ENCODE measurements around the gene CNPY3.
"Not testable (repeated sequence)": the region's sequence is repeated elsewhere in the genome, so short reads cannot be mapped to it uniquely, and the experiment has no call there.

The CNPY3 gene

DNA sequence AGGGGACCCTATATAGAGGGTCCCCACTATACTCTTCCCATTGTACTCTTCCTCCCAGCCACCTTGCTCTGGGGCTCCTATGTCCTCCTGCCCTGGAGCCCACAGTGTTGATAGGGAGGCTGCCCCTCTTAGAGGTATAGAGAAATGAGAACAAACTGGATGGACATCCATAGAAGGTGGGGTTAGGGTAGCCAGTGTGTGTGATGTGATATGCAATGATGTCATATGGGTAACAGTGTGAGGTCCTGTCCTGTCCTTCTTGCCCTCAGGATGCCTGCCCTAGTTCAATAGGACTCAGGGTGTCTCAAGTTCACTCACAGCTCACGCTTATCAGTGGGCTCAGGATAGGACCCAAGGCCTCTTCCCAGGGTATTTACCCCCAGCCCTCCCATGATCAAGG, 13.0 kb upstream of the CNPY3 start:
- DNase-seq: no peak

DNA sequence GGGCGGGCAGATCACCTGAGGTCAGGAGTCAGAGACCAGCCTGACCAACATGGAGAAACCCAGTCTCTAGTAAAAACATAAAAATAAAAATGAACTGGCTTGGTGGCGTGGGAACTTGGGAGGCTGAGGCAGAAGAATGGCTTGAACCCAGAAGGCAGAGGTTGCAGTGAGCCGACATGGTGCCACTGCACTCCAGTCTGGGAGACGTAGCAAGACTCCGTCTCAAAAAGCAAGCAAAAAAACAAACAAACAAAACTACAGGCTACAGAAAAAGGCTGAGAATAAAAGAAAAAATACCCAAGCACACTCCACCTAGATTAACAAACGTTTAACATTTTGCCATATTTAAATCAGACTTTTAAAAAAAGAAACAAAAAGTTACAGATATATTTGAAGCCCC, 7.5 kb upstream of the CNPY3 start:
- no peak for DNase-seq

DNA sequence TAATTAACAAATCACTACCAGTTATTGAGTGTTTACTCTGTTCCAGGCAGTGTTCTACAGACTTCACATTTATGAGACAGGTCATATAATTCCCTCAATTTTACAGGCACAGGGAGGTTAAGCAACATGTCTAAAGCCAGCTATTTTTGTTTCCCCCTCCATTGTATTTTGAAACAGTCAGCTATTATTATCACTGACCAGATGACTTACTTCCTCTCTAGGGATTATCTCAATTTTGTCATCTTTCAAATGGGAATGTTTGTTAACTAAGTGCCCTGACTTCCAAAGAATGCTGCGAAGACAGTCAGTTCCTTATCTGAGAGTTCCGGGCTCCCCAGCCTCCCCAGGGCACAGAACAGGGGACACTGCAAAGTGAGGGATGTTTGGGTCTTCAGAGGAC, 5.6 kb upstream of the CNPY3 start:
- DNase-seq: no peak

DNA sequence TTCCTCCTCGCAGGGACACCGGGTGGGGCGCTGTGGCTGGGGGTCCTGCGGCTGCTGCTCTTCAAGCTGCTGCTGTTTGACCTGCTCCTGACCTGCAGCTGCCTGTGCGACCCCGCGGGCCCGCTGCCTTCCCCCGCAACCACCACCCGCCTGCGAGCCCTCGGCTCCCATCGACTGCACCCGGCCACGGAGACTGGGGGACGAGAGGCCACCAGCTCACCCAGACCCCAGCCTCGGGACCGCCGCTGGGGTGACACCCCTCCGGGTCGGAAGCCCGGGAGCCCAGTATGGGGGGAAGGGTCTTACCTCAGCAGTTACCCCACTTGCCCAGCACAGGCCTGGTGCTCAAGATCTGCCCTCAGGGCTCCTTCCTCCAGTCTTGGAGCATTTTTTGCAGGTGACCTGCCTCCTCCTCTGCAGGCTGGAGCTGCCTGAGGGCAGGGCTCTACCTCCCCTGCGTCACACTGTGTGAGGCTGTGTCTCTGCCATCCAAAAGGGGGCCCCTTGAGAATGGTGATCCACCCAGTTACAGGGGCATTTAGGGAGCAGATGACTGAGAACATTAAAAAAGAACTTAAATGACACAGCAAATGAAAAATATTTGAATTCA, 3.9 kb upstream of the CNPY3 start:
- no peak for DNase-seq

DNA sequence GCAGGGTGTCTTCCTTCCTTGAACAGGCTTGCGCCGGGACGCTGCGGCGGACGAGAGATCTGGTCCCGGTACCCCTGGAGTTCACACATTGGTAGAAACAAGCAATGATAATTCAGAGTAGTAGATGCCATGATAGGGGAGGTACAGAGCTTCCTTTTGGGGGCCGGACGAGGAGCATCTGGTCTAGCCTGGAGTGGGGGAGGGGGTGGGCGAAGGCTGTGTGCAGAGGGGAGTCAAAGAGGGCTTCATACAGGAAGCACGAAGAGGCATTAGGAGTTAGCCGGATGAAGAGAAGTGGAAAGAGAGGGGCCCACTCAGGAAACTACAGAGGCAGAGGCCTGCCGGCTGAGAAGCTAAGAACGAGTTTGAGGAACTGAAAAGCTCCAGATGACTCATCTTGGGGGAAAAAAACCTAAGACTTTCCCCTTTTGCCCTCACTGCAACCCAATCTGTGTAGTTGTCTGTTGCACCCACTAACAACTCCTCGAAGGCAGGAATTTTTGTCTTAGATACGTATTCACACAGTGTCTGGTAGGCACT, 611 bp downstream of the CNPY3 start:
- DNase-seq: peak; percentile 87

DNA sequence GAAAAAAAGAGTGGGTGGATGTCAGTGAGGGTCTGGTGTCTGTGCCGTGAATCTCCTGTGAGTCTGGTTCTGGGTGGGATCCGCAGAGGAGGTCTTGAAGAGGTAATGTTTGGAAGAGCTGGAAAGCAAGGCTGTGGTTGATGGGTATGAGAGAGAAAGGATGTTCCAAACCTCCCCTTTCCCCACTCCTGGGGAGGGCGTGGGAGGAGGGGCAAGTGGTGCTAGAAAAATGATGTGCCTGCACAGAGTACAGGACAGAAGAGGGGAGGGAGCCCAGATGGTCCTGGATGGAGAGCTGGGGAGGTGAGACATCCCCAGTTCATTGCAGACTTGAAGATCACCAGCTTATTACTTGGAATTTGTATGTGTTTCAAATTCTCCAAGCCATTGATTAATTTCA, 3.1 kb downstream of the CNPY3 start:
- no peak for DNase-seq

DNA sequence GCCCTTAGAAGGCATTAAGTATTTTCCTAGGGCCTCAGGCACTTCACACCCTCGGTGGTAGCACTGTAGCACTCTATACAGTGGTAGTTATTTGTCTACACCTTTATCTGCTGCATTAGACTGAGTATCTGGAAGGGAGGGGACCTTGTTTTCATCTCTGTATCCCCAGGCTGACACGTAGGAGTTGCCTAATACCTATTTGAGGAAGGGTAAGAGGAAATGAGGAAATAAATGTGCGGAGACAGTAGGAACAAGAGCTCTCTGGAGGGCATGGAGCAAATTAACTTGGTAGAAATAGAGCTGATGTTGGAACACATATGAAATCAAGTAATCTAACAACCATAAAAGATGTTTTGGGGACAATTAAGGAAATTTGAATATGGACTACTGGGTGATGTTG, 3.9 kb downstream of the CNPY3 start:
- no peak for DNase-seq

DNA sequence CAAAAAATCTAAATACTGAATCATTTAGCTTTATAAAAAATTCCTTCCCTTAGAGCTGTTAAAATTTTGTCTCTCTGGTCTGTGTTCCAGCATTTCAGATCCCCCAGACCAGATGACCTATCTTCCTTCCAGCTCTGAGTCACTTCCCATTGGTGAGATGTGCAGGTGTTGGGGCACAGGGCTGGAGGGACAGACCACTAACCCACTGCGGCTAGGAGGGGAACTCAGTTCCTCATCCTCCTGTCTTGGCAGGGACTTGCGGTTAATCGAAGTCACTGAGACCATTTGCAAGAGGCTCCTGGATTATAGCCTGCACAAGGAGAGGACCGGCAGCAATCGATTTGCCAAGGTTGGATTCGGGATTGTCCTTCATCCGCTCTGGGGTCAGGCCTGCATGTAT, 6.0 kb downstream of the CNPY3 start:
- DNase-seq: no peak

DNA sequence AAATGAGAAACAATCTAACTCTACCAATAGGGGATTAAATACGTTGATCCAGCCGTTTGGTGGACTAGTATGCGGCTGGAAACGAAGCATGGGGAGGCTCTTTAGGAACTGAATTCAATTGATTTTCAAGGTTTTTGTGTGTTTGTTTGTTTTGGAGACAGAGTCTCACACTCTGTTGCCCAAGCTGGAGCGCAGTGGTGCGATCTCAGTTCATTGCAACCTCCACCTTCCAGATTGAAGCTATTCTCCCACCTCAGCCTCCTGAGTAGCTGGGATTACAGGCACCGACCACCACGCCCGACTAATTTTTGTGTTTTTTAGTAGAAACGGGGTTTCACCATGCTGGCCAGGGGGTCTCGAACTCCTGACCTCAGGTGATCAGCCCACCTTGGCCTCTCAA, 7.1 kb downstream of the CNPY3 start:
- DNase-seq: no peak

DNA sequence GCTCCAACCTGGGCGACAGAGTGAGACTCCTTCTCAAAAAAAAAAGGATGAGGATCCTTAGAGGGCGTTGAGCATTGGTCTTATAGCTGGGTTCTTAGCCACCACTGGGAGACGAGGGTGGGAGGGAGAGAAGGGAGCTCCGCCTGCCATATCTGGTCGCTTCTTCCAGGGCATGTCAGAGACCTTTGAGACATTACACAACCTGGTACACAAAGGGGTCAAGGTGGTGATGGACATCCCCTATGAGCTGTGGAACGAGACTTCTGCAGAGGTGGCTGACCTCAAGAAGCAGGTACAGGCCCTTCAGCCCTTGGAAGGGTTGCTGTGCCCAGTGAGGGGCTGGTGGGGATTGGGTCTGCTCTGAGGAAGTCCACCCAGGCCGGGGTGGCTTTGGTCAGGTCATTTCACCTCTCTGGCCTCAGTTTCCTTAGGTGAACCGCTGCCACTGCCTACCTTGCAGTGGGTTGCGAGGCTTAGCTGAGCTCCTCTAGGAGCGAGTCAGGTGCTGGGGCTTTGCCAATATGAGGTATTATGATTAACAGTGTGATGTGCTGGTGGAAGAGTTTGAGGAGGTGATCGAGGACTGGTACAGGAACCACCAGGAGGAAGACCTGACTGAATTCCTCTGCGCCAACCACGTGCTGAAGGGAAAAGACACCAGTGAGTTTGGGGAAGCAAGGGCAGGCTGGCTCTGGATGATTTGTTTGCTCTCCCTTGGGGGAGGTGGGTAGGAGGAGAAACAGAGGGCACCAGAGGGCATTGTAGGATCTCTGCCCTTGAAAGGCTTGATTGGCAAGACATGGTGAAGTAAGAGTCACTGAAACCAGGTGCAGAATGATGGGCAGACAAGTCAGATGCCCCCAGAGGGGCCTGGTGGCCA, 8.5 kb downstream of the CNPY3 start:
- DNase-seq: no peak

DNA sequence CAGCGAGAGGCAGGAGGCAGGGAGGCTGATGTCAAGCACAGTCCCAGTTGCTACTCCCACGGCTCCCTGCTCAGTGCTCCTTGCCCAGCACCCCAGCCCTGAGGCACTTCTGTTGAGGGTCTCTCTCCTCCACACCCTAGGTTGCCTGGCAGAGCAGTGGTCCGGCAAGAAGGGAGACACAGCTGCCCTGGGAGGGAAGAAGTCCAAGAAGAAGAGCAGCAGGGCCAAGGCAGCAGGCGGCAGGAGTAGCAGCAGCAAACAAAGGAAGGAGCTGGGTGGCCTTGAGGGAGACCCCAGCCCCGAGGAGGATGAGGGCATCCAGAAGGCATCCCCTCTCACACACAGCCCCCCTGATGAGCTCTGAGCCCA, 9.1 kb downstream of the CNPY3 start:
- no peak for DNase-seq

DNA sequence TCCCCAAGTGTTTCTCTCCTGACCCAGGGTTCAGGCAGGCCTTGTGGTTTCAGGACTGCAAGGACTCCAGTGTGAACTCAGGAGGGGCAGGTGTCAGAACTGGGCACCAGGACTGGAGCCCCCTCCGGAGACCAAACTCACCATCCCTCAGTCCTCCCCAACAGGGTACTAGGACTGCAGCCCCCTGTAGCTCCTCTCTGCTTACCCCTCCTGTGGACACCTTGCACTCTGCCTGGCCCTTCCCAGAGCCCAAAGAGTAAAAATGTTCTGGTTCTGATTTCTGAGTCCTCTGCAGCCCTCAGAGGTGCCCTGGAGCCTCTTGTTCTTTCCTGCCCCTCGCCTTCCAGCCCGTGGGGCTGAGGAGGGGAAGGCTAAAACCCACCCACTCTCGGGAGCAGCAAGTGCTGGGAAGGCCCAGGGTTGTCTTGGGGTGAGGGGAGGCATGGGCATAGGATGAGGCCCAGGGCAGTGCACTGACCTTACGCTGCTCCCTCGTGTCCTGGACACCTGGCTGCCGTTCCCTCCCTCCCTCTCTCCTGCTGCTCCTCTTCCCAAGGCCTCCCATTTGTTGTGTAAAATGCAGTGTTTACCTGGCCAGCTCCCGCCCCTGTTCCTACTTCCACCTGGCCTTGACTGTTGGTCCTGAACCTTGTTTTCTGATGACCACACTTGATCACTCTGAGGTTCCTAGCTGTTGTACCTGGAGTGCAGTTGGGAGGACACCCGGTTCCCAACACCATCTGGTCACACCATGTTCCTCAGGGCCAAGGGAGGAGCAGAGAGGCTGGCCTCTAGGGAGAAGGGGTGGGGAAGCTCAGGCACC, 9.9 kb downstream of the CNPY3 start:
- DNase-seq: no peak

DNA sequence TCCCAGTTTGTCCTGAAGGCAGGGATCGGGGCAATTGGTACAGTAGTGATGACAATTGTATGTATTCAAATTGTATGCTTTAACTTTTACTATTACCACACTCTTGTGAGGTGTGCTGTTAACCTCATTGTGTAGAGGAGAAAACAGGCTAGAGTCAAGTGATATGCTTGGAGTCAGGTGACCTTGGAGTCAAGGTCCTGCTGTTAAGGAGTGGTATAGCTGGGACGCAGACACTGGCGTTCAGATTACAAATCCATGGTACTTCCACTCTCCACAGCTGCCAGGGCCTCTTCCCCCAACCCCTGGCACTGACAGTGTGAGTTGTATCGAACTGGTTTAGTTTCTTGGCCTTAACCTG, 10.5 kb downstream of the CNPY3 start:
- DNase-seq: no peak

DNA sequence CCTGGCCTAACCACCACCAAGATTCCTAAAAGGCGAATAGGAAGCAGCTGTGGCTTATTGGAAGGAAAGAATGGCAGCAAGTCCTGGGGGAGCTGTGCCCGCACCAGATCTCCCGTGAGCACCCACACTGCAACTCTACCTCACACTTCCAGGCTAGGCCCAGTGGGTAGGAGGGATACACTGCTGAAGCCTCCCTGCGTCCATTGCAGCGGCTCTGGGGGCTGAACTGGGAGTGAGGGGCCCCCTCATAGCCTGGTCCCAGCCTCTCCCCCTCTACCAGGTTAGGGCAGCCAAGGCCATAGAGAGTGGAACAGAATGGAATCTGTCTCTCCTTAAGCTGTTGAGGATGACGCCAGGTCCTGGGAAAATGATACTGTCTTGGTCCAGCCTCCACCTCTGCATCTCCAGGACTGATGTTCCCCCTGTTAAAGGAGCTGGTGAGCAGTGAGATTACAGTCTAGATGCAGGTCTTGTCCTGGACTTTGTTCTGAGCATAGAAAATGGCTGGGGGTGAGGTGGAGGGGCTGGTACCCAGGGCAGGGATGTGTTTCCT, 11.3 kb downstream of the CNPY3 start:
- no peak for DNase-seq

DNA sequence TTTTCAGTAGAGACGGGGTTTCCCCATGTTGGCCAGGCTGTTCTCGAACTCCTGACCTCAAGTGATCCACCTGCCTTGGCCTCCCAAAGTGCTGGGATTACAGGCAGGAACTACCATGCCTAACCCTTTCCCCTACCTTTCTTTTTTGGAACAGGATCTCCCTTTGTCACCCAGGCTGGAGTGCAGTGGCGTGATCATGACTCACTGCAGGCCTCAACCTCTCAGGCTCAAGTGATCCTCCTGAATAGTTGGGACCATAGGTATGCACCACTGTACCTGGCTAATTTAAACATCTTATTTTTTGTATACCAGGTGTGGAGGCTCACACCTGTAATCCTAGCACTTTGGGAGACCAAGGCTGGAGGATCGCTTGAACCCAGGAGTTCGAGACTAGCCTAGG, 12.1 kb downstream of the CNPY3 start:
- not testable (repeated sequence) for DNase-seq

DNA sequence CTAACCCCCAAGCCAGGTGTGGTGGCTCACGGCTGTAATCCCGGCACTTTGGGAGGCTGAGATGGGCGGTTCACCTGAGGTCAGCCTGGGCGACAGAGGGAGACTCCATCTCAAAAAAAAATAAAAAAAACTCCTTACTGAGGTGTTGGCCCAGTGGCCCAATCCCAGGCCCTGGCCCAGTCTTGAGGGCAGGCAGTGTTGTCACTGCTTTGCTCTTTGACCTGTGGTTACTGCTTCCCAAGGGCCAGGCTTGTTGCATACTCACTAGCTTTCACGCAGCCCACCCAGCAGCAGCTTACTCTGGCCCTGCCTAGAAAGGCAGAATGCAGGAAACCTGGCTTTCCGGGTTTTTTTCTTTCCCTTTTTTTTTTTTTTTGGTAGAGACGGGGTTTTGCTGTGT, 13.2 kb downstream of the CNPY3 start:
- no peak for DNase-seq

DNA sequence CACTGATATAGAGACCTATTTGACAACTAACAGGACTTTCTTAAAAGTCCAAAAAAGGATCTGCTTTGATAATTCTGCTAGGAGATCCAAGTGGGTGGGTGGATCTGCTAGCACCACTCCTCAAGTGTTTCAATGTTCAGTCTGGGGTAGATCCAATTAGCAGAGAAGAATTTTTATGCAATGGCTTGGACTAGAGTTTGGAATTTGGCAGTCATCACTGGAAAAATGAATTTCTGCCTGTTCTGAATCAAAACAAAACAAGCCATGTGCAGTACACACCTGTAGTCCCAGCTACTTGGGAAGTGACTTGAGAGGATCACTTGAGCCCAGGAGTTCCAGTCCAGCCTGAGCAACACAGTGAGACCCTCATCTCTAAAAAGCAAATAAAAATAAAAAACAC, 18.7 kb downstream of the CNPY3 start:
- DNase-seq: no peak

DNA sequence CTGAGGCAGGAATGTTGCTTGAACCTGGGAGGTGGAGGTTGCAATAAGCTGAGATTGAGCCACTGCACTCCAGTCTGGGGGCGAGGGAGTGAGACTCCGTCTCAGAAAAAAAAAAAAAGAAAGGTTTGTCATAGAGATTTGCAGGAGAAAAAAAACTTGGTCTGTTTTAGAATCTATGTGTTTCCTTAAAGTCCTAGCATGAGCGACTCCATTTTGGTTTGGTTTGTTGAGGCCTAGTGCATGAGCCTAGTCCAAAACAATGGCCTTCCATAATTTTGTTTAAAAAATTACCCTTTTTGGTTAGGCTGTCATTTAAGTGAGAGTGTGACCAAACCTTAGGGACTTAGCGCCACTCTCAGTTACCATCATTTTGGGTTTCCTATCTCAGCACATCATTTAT, 23.1 kb downstream of the CNPY3 start:
- DNase-seq: no peak

DNA sequence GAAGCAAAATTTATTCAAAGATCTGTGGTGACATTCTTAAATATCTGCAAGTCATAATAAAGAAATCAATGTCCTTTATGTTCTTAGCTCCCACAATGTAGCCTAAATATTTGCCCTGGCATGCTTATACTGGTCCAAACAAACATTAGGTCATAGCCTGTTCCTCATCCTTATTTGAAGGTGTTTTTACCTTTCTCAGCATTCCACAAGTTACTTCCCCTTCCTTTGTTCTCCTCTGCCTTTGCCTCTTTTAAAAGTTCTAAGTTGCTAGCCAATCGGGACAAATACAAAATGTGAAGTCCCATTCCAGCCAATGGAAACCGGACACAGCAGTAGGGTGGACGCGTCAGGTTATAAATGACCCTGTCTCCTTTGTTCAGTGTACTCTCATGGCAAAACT, 25.1 kb downstream of the CNPY3 start:
- not testable (repeated sequence) for DNase-seq

DNA sequence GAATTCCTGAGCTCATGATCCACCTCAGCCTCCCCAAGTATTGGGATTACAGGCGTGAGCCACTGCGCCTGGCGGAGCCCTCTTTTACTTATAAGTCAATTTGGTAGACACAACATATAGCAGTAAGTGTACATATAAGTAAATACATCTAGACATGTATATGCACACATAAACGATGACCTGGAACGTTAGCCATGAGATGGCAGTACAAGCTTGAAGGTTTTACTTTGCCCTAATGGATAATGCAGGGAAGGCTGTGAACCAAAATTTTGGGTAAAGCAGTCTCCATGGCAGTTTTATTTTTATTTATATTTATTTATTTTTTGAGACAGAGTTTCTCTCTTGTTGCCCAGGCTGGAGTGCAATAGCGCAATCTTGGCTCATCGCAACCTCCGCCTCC, 28.8 kb downstream of the CNPY3 start:
- DNase-seq: no peak

DNA sequence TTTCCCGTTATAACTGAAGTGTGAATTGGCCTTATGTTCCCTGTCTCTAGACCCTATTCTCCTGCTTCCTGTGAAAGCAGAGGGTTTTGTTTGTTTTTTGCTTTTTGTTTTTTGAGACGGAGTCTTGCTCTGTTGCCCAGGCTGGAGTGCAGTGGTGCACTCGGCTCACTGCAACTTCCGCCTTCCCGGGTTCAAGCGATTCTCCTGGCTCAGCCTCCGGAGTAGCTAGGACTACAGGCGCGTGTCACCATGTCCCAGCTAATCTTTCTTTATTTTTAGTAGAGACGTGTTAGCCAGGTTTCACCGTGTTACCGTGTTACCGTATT, 30.6 kb downstream of the CNPY3 start:
- DNase-seq: no peak

DNA sequence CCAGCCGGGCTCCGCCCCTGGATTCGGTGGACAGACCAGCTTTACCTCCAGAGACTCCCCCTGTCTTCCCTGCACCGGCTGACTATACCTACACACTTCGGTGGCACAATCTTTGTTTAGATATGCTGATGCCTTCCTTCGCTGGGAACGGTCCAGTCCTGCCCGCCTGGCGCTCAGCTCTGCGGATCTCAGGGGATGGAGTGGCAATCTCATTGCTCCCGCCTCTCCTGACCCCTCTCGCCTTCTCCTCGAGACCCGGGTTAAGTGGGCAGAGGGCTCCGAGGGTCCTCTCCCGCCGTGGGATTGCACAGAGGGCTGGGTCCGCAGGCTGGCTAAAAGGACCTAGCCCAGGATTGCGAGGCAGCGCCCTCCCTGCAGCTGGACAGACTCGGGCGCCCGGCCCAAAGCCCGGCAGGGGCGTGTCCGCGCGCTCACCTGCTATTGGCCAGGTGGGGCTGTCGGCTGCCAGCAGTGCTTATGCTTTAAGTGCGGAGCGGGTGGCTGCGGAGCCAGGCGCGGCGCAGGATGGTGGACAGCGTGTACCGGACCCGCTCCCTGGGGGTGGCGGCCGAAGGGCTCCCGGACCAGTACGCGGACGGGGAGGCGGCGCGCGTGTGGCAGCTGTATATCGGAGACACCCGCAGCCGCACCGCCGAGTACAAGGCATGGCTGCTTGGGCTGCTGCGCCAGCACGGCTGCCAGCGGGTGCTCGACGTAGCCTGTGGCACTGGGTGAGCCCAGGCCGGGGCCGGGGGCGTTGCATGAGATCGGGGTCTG, 31.2 kb downstream of the CNPY3 start, which contains the start of gene GNMT:
TSS of gene GNMT (plus strand) at position 512 of the 777 bp plus-strand sequence. CDS start at position 526, 14 bp downstream.
- DNase-seq: peak; percentile 63

Data from eye (tissue), 1 donor.